ENCODE data around the gene TRAF3IP1. TPM values are rescaled to one million over a fixed set of nuclear protein-coding genes. Genes with fewer than 3 reads are reported as not detected.
"Not testable (repeated sequence)": the region's sequence is repeated elsewhere in the genome, so short reads cannot be mapped to it uniquely, and the experiment has no call there.

Gene TRAF3IP1
- total RNA-seq, 1 donor from 2014 or later = 6.0 TPM

- no peak for DNase-seq (ENCODE audit: low read depth in 2 of 2)
Observed at GRCh38 chr2:238306672-238306998, 13.7 kb upstream of the TRAF3IP1 start.

GRCh38 chr2:238308177-238308576 is 12.1 kb upstream of the TRAF3IP1 start:
- DNase-seq (ENCODE audit: low read depth in 2 of 2) = no peak

DNA sequence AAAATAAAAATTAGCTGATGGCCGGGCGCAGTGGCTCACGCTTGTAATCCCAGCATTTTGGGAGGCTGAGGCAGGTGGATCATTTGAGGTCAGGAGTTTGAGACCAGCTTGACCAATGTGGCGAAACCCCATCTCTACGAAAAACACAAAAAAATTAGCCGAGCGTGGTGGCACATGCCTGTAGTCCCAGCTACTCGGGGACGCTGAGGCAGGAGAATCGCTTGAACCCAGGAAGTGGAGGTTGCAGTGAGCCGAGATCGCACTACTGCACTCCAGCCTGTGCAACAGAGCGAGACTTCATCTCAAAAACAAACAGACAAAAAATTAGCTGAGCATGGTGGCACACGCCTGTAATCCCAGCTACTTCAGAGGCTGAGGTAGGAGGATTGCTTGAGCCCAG is 9.6 kb upstream of the TRAF3IP1 start:
- not testable (repeated sequence) for DNase-seq (ENCODE audit: low read depth in 2 of 2)

- no peak for DNase-seq (ENCODE audit: low read depth in 2 of 2)
Observed at GRCh38 chr2:238313289-238313990, 6.9 kb upstream of the TRAF3IP1 start.

GRCh38 chr2:238313991-238314350 is 6.3 kb upstream of the TRAF3IP1 start:
- no peak for DNase-seq (ENCODE audit: low read depth in 2 of 2)

DNA sequence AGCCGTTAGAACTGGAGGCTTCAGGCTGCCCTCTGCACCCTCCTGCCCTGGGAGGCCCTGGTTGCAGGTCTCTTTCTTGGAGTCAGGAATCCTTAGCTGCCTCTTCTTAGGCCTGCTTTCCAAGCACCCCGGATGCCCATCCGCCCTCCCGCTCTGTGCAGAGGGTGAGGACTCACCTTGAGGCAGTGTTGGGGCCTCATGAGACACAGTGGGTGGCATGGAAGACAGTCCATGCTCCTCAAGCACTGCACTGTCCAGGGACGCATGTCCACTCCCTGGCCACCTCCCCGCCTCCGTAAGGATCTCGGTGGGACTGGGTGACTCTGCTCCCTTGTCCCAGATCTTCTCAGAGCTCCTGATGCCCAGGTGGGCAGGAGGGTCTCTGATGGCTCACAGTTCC is 5.7 kb upstream of the TRAF3IP1 start:
- DNase-seq (ENCODE audit: low read depth in 2 of 2) = no peak

DNA sequence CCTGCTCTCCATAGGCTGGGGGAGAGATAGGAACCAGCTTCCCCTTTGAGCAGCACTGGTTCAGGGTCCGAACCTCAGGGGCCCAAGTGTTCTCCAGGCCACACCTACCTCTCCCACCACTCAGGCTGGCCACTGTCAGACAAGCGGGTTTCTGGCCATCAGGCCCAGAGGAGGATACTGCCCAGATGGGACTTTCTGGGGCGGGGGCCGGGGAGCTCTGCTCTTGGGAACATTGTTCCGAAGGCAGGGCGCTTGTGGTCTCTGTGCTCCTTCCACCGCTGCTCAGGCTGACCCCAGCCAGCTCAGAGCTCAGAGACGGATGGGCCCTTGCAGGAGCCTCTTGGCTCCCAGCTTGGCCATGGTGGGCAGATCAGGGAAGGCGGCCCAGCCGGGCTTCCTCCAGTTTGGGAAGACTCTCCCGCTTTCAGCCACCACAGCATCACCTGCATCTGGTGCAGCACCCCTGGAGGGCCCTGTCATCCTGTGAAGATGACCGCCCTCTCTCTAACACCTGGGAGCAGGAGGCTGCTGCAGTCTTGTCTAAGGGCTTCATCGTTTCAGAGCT is 5.2 kb upstream of the TRAF3IP1 start:
- no peak for DNase-seq (ENCODE audit: low read depth in 2 of 2)

DNA sequence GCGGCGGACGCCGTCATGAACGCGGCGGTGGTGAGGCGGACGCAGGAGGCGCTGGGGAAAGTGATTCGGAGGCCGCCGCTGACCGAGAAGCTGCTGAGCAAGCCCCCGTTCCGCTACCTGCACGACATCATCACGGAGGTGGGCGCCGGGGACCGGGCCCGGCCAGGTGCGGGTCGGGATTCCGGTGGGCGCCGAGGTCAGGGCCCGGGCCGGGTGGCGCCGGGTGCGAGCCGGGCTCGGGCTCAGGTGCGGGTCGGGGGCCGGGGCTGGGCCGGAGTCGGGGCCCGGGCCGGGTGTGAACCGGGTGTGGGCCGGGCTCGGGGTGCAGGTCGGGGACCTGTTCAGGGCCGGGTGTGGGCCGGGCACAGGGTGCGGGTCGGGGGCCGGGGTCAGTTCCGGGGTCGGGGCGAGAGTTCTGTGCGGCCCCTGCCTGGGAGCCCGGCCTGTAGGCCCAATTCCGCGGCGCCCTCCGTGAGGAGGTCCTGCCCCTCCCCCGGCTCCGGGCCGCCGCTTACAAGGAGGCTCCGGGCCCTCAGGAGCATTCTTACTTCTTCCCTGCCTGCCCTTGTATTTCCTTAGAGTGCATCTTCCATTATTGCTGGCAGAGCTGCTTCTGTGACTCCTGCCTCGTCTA is 447 bp downstream of the TRAF3IP1 start:
- DNase-seq (ENCODE audit: low read depth in 2 of 2) = no peak

GRCh38 chr2:238321467-238321866 is 1.1 kb downstream of the TRAF3IP1 start:
- DNase-seq (ENCODE audit: low read depth in 2 of 2) = no peak

DNA sequence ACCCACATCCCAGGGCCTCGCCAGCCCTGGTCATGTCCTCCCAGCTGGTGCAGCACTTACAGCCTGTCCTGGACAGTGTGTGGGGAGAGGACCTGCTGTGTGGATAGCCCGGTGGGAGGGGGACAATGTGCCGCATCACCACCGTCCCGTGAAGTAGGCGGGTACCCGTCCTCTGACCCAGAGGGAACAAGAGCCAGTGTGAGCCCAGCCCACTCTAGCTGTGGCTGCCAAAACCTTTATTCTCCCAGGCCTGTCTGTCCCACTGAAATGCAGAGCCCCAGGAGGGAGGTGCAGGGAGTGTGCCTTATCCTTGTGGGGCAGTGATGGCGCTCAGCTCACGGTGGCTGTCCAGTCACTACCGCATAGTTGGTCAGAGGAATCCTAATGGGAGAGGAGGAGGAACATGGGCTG is 1.7 kb downstream of the TRAF3IP1 start:
- no peak for DNase-seq (ENCODE audit: low read depth in 2 of 2)

DNA sequence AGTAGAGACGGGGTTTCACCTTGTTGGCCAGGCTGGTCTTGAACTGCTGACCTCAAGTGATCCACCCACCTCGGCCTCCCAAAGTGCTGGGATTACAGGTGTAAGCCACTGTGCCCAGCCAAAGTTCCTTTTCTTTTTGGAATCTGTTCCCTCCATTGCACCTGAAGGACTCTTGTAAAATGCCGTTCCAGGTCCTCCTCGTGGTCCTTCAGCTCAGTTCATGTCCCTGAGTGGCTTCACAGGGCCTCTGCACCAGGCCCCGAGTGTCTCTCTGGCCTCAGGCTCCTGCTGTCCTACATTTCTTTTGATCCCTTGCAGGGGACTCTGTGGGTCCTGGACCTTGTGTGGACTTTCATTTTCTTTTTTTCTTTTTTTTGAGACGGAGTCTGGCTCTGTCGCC is 3.9 kb downstream of the TRAF3IP1 start:
- not testable (repeated sequence) for DNase-seq (ENCODE audit: low read depth in 2 of 2)

- DNase-seq (ENCODE audit: low read depth in 2 of 2) = no peak
Observed at GRCh38 chr2:238325694-238326093, 5.4 kb downstream of the TRAF3IP1 start.

- no peak for DNase-seq (ENCODE audit: low read depth in 2 of 2)
Observed at GRCh38 chr2:238326801-238327365, 6.6 kb downstream of the TRAF3IP1 start.

GRCh38 chr2:238327751-238328150 is 7.4 kb downstream of the TRAF3IP1 start:
- DNase-seq (ENCODE audit: low read depth in 2 of 2) = no peak

GRCh38 chr2:238330391-238330790 is 10.1 kb downstream of the TRAF3IP1 start:
- DNase-seq (ENCODE audit: low read depth in 2 of 2) = no peak

GRCh38 chr2:238331916-238332315 is 11.6 kb downstream of the TRAF3IP1 start:
- no peak for DNase-seq (ENCODE audit: low read depth in 2 of 2)

GRCh38 chr2:238334885-238335284 is 14.6 kb downstream of the TRAF3IP1 start:
- DNase-seq (ENCODE audit: low read depth in 2 of 2) = no peak

GRCh38 chr2:238335591-238335990 is 15.3 kb downstream of the TRAF3IP1 start:
- not testable (repeated sequence) for DNase-seq (ENCODE audit: low read depth in 2 of 2)

DNA sequence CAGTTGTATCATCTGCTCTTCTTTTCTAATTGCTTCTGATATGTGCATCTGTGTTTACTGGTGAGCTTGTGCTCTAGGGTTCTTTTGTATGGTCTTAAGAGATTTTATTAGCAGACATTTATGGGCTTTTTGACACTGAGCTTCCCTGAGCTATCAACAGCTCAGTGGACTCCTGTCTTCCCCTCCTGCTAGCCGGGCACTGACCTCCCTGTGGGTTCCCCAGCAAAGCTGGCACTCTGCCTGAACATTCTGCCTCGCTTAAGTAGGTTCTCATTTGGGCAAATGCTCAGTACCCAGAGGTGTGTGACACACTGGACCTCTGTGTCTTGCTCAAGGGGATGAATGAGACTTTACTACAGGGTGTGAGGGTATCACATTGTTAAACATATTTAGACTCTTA is 15.8 kb downstream of the TRAF3IP1 start:
- DNase-seq (ENCODE audit: low read depth in 2 of 2) = no peak

GRCh38 chr2:238336793-238337444 is 16.6 kb downstream of the TRAF3IP1 start:
- no peak for DNase-seq (ENCODE audit: low read depth in 2 of 2)

GRCh38 chr2:238337846-238338245 is 17.5 kb downstream of the TRAF3IP1 start:
- no peak for DNase-seq (ENCODE audit: low read depth in 2 of 2)

- no peak for DNase-seq (ENCODE audit: low read depth in 2 of 2)
Observed at GRCh38 chr2:238338710-238339394, 18.5 kb downstream of the TRAF3IP1 start.
